GM12878 (cell line): ENCODE results near the gene ZC3H11A. TPM values are rescaled to one million over a fixed set of nuclear protein-coding genes. Genes with fewer than 3 reads are reported as not detected.

ENCODE experiments used
- BACH1 ChIP-seq: fragments of 450-650 bp; IDR thresholded peaks from 2 replicates; pipeline ENCODE4 v1.6.1; 2017; ENCODE audit warnings: mild to moderate bottlenecking, borderline replicate concordance
- CEBPB ChIP-seq, 2 experiments: fragments of 150-350 bp in 1 of 2; IDR thresholded peaks; 2 replicates each; pipeline ENCODE4 v1.6.1; 2012 to 2014; ENCODE audit warnings: low read depth in 2 of 2, low read length in 2 of 2, borderline replicate concordance in 1 of 2, inconsistent platforms in 1 of 2
- CHD2 ChIP-seq: IDR thresholded peaks from 2 replicates; pipeline ENCODE4 v1.6.1; 2011; ENCODE audit warnings: low read depth, low read length, improper control_type of control experiment, borderline replicate concordance
- E2F4 ChIP-seq: IDR thresholded peaks from 2 replicates; pipeline ENCODE4 v1.6.1; 2012; ENCODE audit warnings: low read depth, low read length, improper control_type of control experiment
- HCFC1 ChIP-seq: fragments of 150-350 bp; IDR thresholded peaks from 2 replicates; pipeline ENCODE4 v1.6.1; 2014; ENCODE audit warnings: low read length
- KDM1A ChIP-seq: fragments of 200-600 bp; sonication (generic); IDR thresholded peaks from 2 replicates; pipeline ENCODE4 v1.6.1; 2016; ENCODE audit warnings: borderline replicate concordance
- MAX ChIP-seq: IDR thresholded peaks from 2 replicates; pipeline ENCODE4 v1.6.1; 2012; ENCODE audit warnings: low read depth, low read length, improper control_type of control experiment
- MLLT1 ChIP-seq: fragments of 450-650 bp; IDR thresholded peaks from 2 replicates; pipeline ENCODE4 v1.6.1; 2016; ENCODE audit warnings: mild to moderate bottlenecking
- NKRF ChIP-seq: fragments of 450-650 bp; conservative IDR thresholded peaks from 2 replicates; pipeline ENCODE4 v1.6.1; 2017; ENCODE audit warnings: mild to moderate bottlenecking, moderate library complexity
- RB1 ChIP-seq: fragments of 450-650 bp; formaldehyde crosslinking; IDR thresholded peaks from 2 replicates; pipeline ENCODE4 v1.6.1; 2017; ENCODE audit warnings: mild to moderate bottlenecking, borderline replicate concordance
- RUNX3 ChIP-seq: IDR thresholded peaks from 2 replicates; pipeline ENCODE4 v1.6.1; 2012; ENCODE audit warnings: low read length, inconsistent platforms
- WRNIP1 ChIP-seq: IDR thresholded peaks from 2 replicates; pipeline ENCODE4 v1.6.1; 2011; ENCODE audit warnings: low read depth, low read length, improper control_type of control experiment, borderline replicate concordance
- polyA plus RNA-seq, 11 experiments: library from polyadenylated mRNA; depleted of rRNA in 4 of 11; unstranded in 6 of 11; stranded (reverse) in 5 of 11; fragments of >200 nt; fragmentation: Nextera tagmentation in 4 of 11; fragmentation: Illumina TruSeq in 1 of 11; extraction: Ambion mirVana in 4 of 11; extraction: Trizol in 1 of 11; gene quantifications; 1 replicate in 1 of 11; 2 replicates in 10 of 11; pipeline versions ENCODE4 v1.2.1 to v1.2.3, GENCODE V29; 2011 to 2016; ENCODE audit warnings: inconsistent platforms in 2 of 11, missing spikeins in 2 of 11, low read depth in 1 of 11
- total RNA-seq, 4 experiments: library from RNA; depleted of rRNA in 3 of 4; stranded (reverse); fragments of >200 nt in 3 of 4; fragmentation: Illumina TruSeq in 1 of 4; extraction: Trizol in 1 of 4; gene quantifications; 2 replicates each; pipeline versions ENCODE4 v1.2.1 to v1.2.3, GENCODE V29; 2013 to 2021

ZC3H11A gene
- total and polyA plus RNA-seq, 10 of the 15 experiments (the other 5 are each of a cell fraction or from before 2014, with no cell fraction given), result 21.1 to 123 (median 60.8) TPM

GRCh38 chr1:203842559-203842876 lies 47.1 kb downstream of the ZC3H11A start (continued):
- no peak for TF ChIP-seq BACH1
- TF ChIP-seq CEBPB (IDR thresholded peaks at IDR 0.05; ENCODE audit: borderline replicate concordance in 1 of 2, low read depth in 2 of 2, low read length in 2 of 2), result no peak
- no peak for TF ChIP-seq RUNX3
- TF ChIP-seq MAX, result no peak
- no peak for TF ChIP-seq KDM1A
- TF ChIP-seq RB1, result no peak
- no peak for TF ChIP-seq WRNIP1
- TF ChIP-seq CHD2, result no peak
- TF ChIP-seq NKRF, result no peak
- TF ChIP-seq E2F4, result no peak
- no peak for TF ChIP-seq HCFC1
- no peak for TF ChIP-seq MLLT1
- TF ChIP-seq, all 136 proteins: peak for 0
